GM23338 (cell line): ENCODE results near the gene PLAAT2. TPM values are rescaled to one million over a fixed set of nuclear protein-coding genes. Genes with fewer than 3 reads are reported as not detected.

Experiments
- ATAC-seq: fragments of 200-7000 bp; cut with Tn5 transposase; 3 replicates; pipeline ENCODE4 v1.9.1; 2020
- DNase-seq: peaks from one replicate; pipeline ENCODE4 v3.0.0-alpha.2; 2015; ENCODE audit warnings: low spot score
- H2AFZ ChIP-seq: fragments of 200-600 bp; sonication (generic); 2 replicates; pipeline ENCODE4 v1.8.0; 2016; ENCODE audit warnings: antibody characterized with exemption, mild to moderate bottlenecking, moderate library complexity
- H3F3A ChIP-seq: fragments of 200-600 bp; sonication (generic); replicated peaks from 2 replicates; pipeline ENCODE4 v1.8.0; 2017; ENCODE audit warnings: antibody characterized with exemption, mixed run types, low read depth
- H3K27ac ChIP-seq: fragments of 200-600 bp; sonication (generic); 2 replicates; pipeline ENCODE4 v1.6.1; 2016; ENCODE audit warnings: low read depth
- H3K27me3 ChIP-seq: fragments of 200-600 bp; sonication (generic); 2 replicates; pipeline ENCODE4 v1.8.0; 2016; ENCODE audit warnings: mild to moderate bottlenecking, mixed run types, moderate library complexity; ENCODE audit not compliant: insufficient read depth
- H3K36me3 ChIP-seq: fragments of 200-600 bp; sonication (generic); 2 replicates; pipeline ENCODE4 v1.8.0; 2016; ENCODE audit warnings: mild to moderate bottlenecking; ENCODE audit not compliant: insufficient read depth
- H3K4me1 ChIP-seq: fragments of 200-600 bp; sonication (generic); 2 replicates; pipeline ENCODE4 v1.8.0; 2016; ENCODE audit warnings: mild to moderate bottlenecking, moderate library complexity; ENCODE audit not compliant: insufficient read depth
- H3K4me2 ChIP-seq: fragments of 200-600 bp; sonication (generic); 2 replicates; pipeline ENCODE4 v1.7.1; 2017; ENCODE audit warnings: mixed run types
- H3K4me3 ChIP-seq: fragments of 200-600 bp; sonication (generic); 2 replicates; pipeline ENCODE4 v1.6.1; 2016; ENCODE audit warnings: mixed run types
- H3K79me2 ChIP-seq: fragments of 200-600 bp; sonication (generic); replicated peaks from 2 replicates; pipeline ENCODE4 v1.8.0; 2017; ENCODE audit warnings: mild to moderate bottlenecking; ENCODE audit not compliant: insufficient read depth
- H3K9me2 ChIP-seq: fragments of 200-600 bp; sonication (generic); 2 replicates; pipeline ENCODE4 v1.8.0; 2017; ENCODE audit not compliant: insufficient read depth
- H4K20me1 ChIP-seq: fragments of 200-600 bp; sonication (generic); replicated peaks from 2 replicates; pipeline ENCODE4 v1.8.0; 2017; ENCODE audit warnings: mild to moderate bottlenecking; ENCODE audit not compliant: insufficient read depth
- H3K27ac Mint-ChIP-seq: 2 replicates; pipeline ENCODE4 v1.8.0; 2020; ENCODE audit warnings: inconsistent platforms, mild to moderate bottlenecking, moderate library complexity, mixed read lengths
- H3K27me3 Mint-ChIP-seq: 3 replicates; pipeline ENCODE4 v1.8.0; 2022; ENCODE audit warnings: low read depth, mild to moderate bottlenecking, moderate library complexity, mixed read lengths, inconsistent platforms; ENCODE audit not compliant: insufficient read depth, poor library complexity
- H3K36me3 Mint-ChIP-seq: 3 replicates; pipeline ENCODE4 v1.8.0; 2021; ENCODE audit warnings: low read depth, mild to moderate bottlenecking, inconsistent platforms, moderate library complexity, mixed read lengths
- H3K4me1 Mint-ChIP-seq: 3 replicates; pipeline ENCODE4 v1.8.0; 2020; ENCODE audit warnings: mild to moderate bottlenecking, inconsistent platforms, mixed read lengths
- H3K4me3 Mint-ChIP-seq: 3 replicates; pipeline ENCODE4 v1.8.0; 2021; ENCODE audit warnings: moderate library complexity, mild to moderate bottlenecking, inconsistent platforms, mixed read lengths
- H3K9me3 Mint-ChIP-seq: 3 replicates; pipeline ENCODE4 v1.8.0; 2020; ENCODE audit warnings: moderate library complexity, mild to moderate bottlenecking, inconsistent platforms, mixed read lengths
- EZH2phosphoT487 ChIP-seq: fragments of 200-600 bp; sonication (generic); IDR thresholded peaks from one replicate; pipeline ENCODE4 v1.8.1; 2018; ENCODE audit warnings: antibody characterized with exemption; ENCODE audit not compliant: unreplicated experiment
- JUNB ChIP-seq: IDR thresholded peaks from one replicate; pipeline ENCODE4 v1.6.1; 2016; ENCODE audit warnings: antibody characterized with exemption; ENCODE audit not compliant: unreplicated experiment
- POLR2AphosphoS5 ChIP-seq: IDR thresholded peaks from 2 replicates; pipeline ENCODE4 v1.6.1; 2016; ENCODE audit warnings: antibody characterized with exemption, low read depth
- STAT1 ChIP-seq: IDR thresholded peaks from one replicate; pipeline ENCODE4 v1.6.1; 2016; ENCODE audit warnings: antibody characterized with exemption; ENCODE audit not compliant: unreplicated experiment
- ZNF114 ChIP-seq: fragments of 250-450 bp; sonication (Bioruptor Pico); IDR thresholded peaks from 2 replicates; pipeline ENCODE4 v1.5.0; 2020; ENCODE audit warnings: mild to moderate bottlenecking, moderate library complexity
- ZNF462 ChIP-seq: fragments of 250-450 bp; sonication (Bioruptor Pico); IDR thresholded peaks from 2 replicates; pipeline ENCODE4 v1.5.0; 2020; ENCODE audit warnings: mild to moderate bottlenecking, moderate library complexity
- polyA plus RNA-seq: library from polyadenylated mRNA; unstranded; fragments of >200 nt; fragmentation: Nextera tagmentation; extraction: Ambion mirVana; gene quantifications from 2 replicates; pipeline ENCODE4 v1.2.1, GENCODE V29; 2016
- total RNA-seq: library from RNA; depleted of rRNA; stranded (reverse); fragments of >200 nt; shearing (Covaris generic); gene quantifications from 2 replicates; pipeline ENCODE4 v1.2.3, GENCODE V29; 2014

Gene PLAAT2
- total and polyA plus RNA-seq, 2 experiments from 2014 or later = 0.66 to 0.78 TPM

GRCh38 chr11:63608353-63609345 lies 45.5 kb upstream of the PLAAT2 start:
- Mint-ChIP-seq H3K27me3 (peaks cover 9% of the 10 kb centered on the region), H3K27ac (no peak overlapping the region), H3K4me1 (peaks cover 43% of the 10 kb centered on the region), H3K36me3 (no peaks in the 10 kb centered on the region; the same call in 2 of the 3 replicates), H3K9me3 (no peaks in the 10 kb centered on the region), H3K4me3 (no peak overlapping the region)
- Histone ChIP-seq H4K20me1 (no peaks in the 10 kb centered on the region; the same call in 1 of the 2 replicates), H3K27me3 (no peaks in the 10 kb centered on the region), H2AFZ (no peak overlapping the region), H3K27ac (no peak overlapping the region), H3F3A (peaks cover 28% of the 10 kb centered on the region), H3K4me2 (peak overlapping the region; percentile 80), H3K4me3 (no peak overlapping the region), H3K36me3 (no peaks in the 10 kb centered on the region), H3K79me2 (peaks cover 90% of the 10 kb centered on the region), H3K4me1 (peaks cover 52% of the 10 kb centered on the region), H3K9me2 (no peaks in the 10 kb centered on the region)
- TF ChIP-seq POLR2AphosphoS5 (no peak), EZH2phosphoT487 (no peak), ZNF462 (CRISPR knock-in tag) (no peak), JUNB (no peak), ZNF114 (CRISPR knock-in tag) (no peak), STAT1 (no peak)
- no peak for ATAC-seq
- no peak for DNase-seq
